HG02571 (cell line): Measurements from ENCODE around the gene MIAT.
"Not testable (repeated sequence)": the region's sequence is repeated elsewhere in the genome, so short reads cannot be mapped to it uniquely, and the experiment has no call there.

Experiments used
- ATAC-seq: cut with Tn5 transposase; IDR thresholded peaks from one replicate; pipeline ENCODE4 v1.9.1; 2021; ENCODE audit warnings: mild to moderate bottlenecking, moderate library complexity; ENCODE audit not compliant: unreplicated experiment

Gene MIAT

GRCh38 chr22:26656891-26657851 lies at the start of gene MIAT:
Gene MIAT (plus strand): TSS chr22:26657588.
- ATAC-seq, result no peak

- no peak for ATAC-seq
Measured at GRCh38 chr22:26608129-26608528, 49.3 kb upstream of the MIAT start.

- no peak for ATAC-seq
Measured at GRCh38 chr22:26609287-26609686, 48.1 kb upstream of the MIAT start.

GRCh38 chr22:26610072-26610958 lies 47.1 kb upstream of the MIAT start:
- ATAC-seq, result peak; percentile 75

GRCh38 chr22:26610996-26611395 lies 46.4 kb upstream of the MIAT start:
- no peak for ATAC-seq

- ATAC-seq, result no peak
Measured at GRCh38 chr22:26612652-26613051, 44.7 kb upstream of the MIAT start.

GRCh38 chr22:26613753-26614152 lies 43.6 kb upstream of the MIAT start:
- not testable (repeated sequence) for ATAC-seq

GRCh38 chr22:26614322-26614721 lies 43.1 kb upstream of the MIAT start:
- ATAC-seq, result no peak

- ATAC-seq, result peak; percentile 45
Measured at GRCh38 chr22:26615149-26615548, 42.2 kb upstream of the MIAT start.

GRCh38 chr22:26615830-26616435 lies 41.5 kb upstream of the MIAT start:
- ATAC-seq, result no peak

- no peak for ATAC-seq
Measured at GRCh38 chr22:26616650-26617049, 40.7 kb upstream of the MIAT start.

GRCh38 chr22:26617271-26618199 lies 39.9 kb upstream of the MIAT start, which contains the start of gene CRYBB1:
Gene CRYBB1 (minus strand): TSS chr22:26618027. CDS start chr22:26616319, 1,708 bp downstream.
- ATAC-seq, result no peak

GRCh38 chr22:26618455-26618854 lies 38.9 kb upstream of the MIAT start:
- no peak for ATAC-seq

GRCh38 chr22:26619510-26619909 lies 37.9 kb upstream of the MIAT start:
- ATAC-seq, result no peak

GRCh38 chr22:26620197-26620596 lies 37.2 kb upstream of the MIAT start:
- ATAC-seq, result no peak

GRCh38 chr22:26621663-26622062 lies 35.7 kb upstream of the MIAT start, which contains the start of gene CRYBA4:
Gene CRYBA4 (plus strand): TSS chr22:26621963. CDS start chr22:26622597, 634 bp downstream.
- ATAC-seq, result no peak

- ATAC-seq, result no peak
Measured at GRCh38 chr22:26623984-26624383, 33.4 kb upstream of the MIAT start.

- no peak for ATAC-seq
Measured at GRCh38 chr22:26624803-26625202, 32.6 kb upstream of the MIAT start.

GRCh38 chr22:26629988-26630761 lies 27.2 kb upstream of the MIAT start:
- no peak for ATAC-seq
